GM21381 (cell line): ENCODE measurements around the gene SIRT1.
"Not testable (repeated sequence)": the region's sequence is repeated elsewhere in the genome, so short reads cannot be mapped to it uniquely, and the experiment has no call there.

Experiments
- ATAC-seq: cut with Tn5 transposase; IDR thresholded peaks from one replicate; pipeline ENCODE4 v1.9.1; 2021; ENCODE audit warnings: mild to moderate bottlenecking, moderate library complexity; ENCODE audit not compliant: unreplicated experiment

The SIRT1 gene

DNA sequence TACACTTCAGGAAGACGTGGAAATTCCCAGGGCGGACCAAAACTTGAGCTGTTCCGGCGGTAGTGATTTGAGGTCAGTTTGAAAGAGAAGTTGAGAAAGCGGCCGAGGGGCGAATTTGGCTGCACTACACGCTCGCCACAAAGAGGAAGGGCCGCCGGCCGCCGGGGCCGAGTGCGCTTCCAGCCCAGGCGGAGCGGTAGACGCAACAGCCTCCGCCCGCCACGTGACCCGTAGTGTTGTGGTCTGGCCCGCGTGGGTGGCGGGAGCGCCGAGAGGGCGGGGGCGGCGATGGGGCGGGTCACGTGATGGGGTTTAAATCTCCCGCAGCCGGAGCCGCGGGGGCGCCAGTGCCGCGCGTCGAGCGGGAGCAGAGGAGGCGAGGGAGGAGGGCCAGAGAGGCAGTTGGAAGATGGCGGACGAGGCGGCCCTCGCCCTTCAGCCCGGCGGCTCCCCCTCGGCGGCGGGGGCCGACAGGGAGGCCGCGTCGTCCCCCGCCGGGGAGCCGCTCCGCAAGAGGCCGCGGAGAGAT is at the start of gene SIRT1:
SIRT1 (plus strand) TSS at position 344 of the 529 bp plus-strand sequence; CDS start at position 410, 66 bp downstream.
- ATAC-seq, result peak; percentile 83

DNA sequence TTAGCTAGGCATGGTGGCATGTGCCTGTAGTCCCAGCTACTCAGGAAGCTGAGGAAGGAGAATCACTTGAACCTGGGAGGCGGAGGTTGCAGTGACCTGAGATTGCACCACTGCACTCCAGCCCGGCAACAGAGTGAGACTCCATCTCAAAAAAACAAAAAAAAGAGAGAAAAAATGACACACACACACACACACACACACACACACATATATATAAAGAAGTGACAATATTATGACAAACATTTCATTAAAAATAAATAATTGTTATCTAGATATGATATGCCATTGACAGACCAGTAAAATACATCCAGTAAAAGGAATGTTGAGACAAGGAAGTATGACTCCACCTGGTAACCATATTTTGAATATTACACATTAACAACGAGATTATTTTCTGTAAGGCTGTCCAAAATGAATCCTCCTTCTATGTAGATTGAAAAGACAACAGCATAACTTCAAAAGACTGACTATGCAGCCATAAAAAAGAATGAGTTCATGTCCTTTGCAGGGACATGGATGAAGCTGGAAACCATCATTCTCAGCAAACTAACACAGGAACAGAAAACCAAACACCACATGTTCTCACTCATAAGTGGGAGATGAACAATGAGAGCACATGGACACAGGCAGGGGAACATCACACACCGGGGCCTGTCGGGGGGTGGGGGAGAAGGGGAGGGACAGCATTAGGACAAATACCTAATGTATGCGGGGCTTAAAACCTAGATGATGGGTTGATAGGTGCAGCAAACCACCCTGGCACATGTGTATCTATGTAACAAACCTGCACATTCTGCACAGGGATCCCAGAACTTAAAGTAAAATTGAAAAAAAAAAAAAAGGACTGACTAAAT is 48.7 kb upstream of the SIRT1 start:
- ATAC-seq, result not testable (repeated sequence)

GRCh38 chr10:67836488-67836887 is 48.0 kb upstream of the SIRT1 start:
- no peak for ATAC-seq

DNA sequence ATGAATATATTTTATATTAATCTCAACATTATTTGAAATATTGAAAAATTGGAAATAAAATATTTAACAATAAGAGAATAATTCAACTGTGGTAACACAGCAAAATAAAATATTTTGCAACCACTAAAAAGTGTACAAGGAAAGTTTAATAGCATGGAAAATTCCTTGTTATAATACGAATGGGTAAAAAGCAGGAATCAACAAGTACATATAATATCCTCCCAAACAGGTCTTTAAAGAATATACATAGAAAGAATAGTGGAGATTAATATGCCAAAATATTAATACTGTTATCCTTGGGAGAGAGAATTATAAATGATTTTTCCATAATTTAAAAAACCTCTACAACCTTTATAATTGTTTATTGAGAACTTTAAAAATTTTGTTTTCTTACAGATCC is 47.5 kb upstream of the SIRT1 start:
- ATAC-seq, result no peak

- ATAC-seq, result peak; percentile 52
Observed at GRCh38 chr10:67837541-67838314, 46.7 kb upstream of the SIRT1 start, which contains the start of gene DNAJC12. Gene DNAJC12 (minus strand): TSS chr10:67838188. CDS start chr10:67838011, 177 bp downstream.

DNA sequence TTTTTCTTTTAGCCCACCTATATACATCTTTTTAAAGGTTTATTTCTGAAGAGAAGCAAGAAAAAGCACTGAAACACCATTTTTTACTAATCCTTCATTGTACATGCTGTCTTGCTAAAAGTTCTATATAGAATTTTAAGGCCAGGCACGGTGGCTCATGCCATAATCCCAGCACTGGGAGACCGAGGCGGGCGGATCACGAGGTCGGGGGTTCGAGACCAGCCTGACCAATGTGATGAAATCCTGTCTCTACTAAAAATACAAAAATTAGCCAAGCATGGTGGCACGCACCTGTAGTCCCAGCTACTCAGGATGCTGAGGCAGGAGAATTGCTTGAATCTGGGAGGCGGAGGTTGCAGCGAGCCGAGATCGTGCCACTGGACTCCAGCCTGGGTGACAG is 44.9 kb upstream of the SIRT1 start:
- ATAC-seq, result not testable (repeated sequence)

DNA sequence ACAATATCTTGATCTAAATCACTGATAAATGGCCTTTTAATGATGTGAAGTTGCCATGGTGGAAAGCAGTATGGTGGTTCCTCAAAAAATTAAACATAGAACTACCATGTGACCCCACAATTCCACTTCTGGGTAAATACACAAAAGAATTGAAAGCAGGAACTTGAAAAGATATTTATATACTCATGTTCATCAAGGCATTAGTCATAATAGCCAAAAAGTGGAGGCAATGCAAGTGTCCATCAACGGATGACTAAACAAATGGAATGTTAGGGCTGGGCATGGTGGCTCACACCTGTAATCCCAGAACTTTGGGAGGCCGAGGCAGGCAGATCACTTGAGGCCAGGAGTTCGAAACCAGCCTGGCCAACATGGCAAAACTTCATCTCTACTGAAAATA is 44.5 kb upstream of the SIRT1 start:
- no peak for ATAC-seq

GRCh38 chr10:67841737-67842136 is 42.7 kb upstream of the SIRT1 start:
- ATAC-seq, result no peak

GRCh38 chr10:67843284-67843683 is 41.2 kb upstream of the SIRT1 start:
- ATAC-seq, result no peak

GRCh38 chr10:67849331-67850011 is 35.0 kb upstream of the SIRT1 start:
- peak; percentile 96 for ATAC-seq

- ATAC-seq, result no peak
Observed at GRCh38 chr10:67851186-67851585, 33.3 kb upstream of the SIRT1 start.

DNA sequence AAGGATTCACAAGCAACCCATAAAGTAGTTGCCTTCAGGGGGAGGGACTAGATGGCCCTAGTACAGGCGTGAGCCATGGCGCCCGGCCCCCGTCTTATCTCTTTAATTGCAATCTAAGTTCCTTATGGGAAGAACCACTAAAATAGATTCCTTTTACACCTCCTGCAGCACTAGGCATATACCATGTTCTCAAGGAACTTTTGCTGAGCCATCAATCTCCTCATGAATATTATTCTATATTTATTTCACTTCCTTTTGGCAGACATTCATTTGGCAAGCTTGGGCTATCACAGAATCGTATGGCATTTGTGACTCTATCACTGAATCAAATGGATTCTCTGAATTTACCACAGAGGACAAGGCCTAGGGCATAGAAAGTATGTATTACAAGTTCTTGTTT is 31.7 kb upstream of the SIRT1 start:
- no peak for ATAC-seq

DNA sequence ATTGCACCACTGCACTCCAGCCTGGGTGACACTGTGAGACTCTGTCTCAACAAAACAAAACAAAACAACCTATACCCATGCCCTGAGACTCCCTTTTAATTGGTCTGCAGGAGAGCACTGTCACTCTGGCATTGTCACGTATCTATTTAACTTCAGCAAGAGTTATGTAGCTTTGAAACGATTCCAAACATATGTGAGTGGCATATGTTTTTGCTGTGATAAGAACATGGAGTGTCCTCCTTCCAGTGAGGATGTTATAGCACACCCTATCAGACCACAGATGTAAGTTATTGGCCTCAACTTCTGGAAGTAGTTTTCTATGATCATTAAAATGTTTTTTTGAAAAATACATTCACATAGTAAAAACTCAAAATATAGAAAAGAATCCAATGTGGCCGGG is 30.9 kb upstream of the SIRT1 start:
- ATAC-seq, result no peak

DNA sequence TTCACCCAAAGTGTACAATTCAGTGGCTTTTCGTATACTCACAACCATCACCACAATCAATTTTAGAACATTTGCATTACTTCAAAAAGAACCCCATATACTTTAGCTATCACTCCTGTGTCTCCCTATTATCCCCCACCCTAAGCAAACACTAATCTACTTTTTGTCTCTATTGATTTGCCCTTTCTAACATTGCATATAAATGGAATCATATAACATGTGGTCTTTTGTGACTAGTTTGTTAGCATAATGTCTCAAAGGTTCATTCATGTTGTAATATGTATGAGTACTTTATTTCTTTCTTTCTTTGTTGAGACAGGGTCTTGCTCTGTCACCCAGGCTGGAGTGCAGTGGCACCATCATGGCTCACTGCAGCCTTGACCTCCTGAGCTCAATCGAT is 25.5 kb upstream of the SIRT1 start:
- ATAC-seq, result no peak

DNA sequence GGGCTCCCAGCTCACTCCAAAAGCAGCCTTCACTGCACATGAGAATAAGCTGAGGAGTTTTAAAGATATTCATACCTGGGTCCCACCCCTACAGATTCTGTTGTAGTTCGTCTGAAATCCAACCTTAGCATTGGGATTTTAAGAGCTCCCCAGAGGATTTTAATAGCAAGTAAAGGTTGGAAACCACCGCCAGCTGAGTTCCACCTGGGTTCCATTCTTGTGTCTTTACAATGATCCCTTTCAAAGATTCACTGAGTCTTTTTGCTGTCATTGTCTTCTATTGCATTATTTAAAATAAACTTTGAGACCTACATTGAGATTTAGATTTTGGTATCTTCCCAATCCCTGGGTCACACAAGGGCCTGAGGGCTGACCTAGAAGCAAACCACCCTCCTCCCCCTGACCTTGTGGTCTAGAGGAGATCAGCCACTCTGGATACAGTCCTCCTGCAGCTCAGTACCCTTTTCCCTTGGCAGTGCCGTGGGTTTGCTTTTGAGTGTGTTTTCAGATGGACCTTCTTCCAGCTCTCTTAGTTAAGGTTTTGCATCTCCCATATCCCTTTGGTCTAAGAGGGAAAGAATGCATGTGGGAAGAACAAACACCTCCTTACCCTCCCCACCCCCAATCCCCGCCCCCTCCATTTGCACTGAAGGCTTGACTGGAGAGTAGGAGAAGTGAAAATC is 22.6 kb upstream of the SIRT1 start:
- ATAC-seq, result no peak

DNA sequence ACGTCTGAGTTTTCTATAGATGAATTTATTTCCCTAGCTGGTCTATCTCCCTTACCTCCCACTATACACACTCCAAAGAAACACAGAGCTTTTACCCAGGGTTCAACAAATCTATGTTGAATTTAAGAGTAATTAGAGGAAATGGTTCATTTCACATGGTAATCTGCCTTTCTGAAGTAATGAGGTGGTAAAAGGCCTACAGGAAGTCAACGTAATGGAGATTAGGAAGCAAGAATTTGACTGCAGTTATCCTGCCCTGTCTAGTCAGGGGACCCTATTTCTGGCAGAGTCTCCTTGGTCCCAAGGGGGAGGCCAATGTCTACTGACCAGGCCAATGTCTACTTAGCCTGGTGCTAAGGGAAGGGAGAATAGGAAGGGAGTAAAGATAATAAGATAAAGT is 21.4 kb upstream of the SIRT1 start:
- no peak for ATAC-seq

GRCh38 chr10:67864607-67865371 is 19.7 kb upstream of the SIRT1 start:
- ATAC-seq, result no peak

- ATAC-seq, result no peak
Observed at GRCh38 chr10:67868132-67868531, 16.3 kb upstream of the SIRT1 start.

DNA sequence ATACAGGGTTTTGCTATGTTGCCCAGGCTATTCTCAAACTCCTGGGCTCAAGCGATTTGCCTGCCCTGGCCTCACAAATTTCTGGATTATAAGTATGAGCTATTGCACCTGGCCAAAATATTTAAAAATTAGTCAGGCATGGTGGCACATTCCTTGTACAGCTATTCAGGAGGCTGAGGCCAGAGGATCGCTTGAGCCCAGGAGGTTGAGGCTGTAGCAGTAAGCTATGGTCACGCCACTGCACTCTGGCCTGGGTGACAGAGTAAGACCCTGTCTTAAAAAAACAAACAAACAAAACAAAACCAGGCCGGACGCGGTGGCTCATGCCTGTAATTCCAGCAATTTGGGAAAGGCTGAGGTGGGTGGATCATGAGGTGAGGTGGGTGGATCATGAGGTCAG is 14.5 kb upstream of the SIRT1 start:
- ATAC-seq, result no peak
